Stimulated activated CD8-positive, alpha-beta memory T cell treated with anti-CD3 and anti-CD28 coated beads, Interleukin-7, amount 100 ng/mL, for 24 hours (primary cell): ENCODE results near the gene SIRT2.
"Not testable (repeated sequence)": the region's sequence is repeated elsewhere in the genome, so short reads cannot be mapped to it uniquely, and the experiment has no call there.

ENCODE experiments used
- DNase-seq: peaks from one replicate; pipeline ENCODE4 v3.0.0-alpha.2; 2020; ENCODE audit warnings: low read depth

SIRT2 gene

GRCh38 chr19:38843175-38843758 is 56.2 kb downstream of the SIRT2 start:
- DNase-seq: no peak

DNA sequence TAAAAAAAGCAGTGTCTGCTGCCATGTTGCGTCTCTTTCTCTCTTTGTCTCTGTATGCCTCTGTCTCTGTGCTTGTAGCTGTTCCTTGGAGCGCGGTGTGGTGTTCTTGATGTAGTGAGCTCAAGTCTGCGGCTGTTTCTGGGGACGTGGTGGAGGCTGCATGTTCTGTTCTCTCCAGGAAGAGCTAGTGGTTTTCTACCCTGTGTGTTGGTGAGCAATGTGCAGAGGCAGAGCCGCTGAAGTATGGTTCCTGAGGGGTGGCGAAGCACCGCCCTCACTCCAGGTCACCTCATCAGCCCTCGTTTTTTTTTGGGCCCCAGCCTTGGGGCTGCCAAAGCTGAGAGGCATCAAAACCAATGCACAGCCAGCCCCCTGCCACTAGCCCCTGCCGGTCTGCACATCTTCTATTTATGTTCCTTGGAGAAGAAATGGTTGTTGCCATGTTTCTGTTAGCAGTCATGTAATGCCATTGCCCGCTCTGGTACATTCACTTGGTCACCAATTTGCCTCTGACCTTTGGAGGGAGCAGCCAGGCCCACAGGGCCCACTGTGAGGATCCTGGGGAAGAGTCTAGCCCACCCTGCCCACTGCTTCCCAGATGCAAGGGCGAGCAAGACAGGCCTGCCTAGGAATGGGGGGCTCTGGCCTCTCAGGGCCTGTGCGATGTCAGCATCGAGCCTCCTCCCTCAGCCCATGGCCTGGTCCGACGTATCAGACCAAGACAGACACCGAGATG is 56.8 kb downstream of the SIRT2 start:
- no peak for DNase-seq

GRCh38 chr19:38841787-38842438 is 57.5 kb downstream of the SIRT2 start:
- DNase-seq: no peak

- DNase-seq: no peak
Observed at GRCh38 chr19:38841180-38841766, 58.1 kb downstream of the SIRT2 start.

DNA sequence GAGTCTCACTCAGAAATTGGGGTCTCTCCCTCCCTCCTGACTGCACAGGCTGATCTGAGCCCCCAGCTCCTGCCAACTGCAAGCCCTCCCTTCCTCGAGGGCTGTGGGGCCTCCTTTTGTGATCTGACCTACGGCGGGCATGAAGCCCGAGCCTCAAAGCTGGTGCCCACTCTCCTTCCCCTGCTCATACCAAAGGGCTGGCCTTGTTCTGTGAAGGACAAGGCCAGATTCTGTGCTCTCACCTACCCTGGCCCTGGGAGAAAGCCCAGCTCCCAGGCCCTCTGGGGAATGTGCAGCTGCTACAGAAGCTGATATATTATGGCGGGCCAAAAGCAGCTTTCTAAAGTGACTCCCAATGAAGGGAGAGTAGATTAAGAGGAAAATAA is 58.8 kb downstream of the SIRT2 start:
- no peak for DNase-seq

GRCh38 chr19:38839816-38840582 is 59.4 kb downstream of the SIRT2 start:
- no peak for DNase-seq

- DNase-seq: no peak
Observed at GRCh38 chr19:38838986-38839761, 60.2 kb downstream of the SIRT2 start.

DNA sequence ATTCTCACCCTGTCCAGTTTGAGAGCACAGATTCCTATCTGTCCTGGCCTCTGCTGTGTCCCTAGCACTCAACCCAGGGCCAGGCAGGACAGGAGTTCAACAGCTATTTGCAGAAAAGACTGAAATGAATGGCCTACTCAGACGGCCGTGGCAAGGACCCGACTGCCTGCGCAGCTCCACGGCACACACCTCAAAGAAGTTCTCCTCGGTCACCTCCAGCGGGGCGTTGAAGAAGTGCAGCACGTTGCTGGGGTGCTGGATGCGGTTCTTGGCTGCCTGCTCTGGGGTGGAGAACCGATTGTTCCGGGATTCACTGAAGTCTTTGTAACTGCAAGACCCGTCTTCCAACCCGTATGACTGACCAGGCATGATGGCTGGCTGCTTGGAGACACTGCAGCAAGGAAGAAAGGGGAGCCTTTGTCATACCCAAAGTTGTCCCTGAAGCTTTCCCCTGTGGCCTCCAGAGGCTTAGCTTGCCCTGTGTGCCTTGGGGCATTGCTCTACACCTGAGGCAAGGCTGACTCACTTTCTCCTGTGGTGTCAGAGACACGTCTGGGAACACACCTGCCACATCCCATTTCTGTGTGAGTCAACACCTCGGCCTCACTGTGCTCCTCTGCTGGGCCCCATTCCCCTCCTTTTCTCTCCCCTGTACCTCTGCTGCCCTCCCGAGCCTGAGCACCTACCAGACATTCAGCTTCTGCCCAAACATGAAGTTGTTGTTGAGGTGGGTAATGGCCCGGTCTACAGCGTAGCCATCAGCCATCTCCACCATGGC is 61.0 kb downstream of the SIRT2 start:
- DNase-seq: no peak

DNA sequence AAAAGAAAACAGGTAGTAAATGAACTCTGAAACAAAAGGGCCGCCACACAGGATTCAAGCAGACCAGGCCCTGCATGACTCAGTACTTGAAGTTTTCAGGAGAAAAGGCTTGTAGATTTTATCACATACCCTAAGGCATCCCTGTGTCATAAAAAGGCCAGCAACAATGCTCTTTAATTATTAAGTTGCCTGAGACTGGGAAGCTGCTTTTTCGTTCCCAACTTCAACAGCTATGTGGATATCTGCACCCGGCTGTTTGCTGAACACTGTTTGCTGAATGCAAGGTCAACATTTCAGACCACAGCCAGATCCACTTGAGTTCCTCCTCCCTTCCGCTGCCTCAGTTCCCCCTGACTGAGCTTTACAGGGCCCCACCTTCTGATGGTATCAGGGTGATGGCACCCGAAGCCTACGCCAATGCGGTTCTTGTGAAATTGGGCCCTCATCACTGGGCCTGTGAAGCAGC is 61.7 kb downstream of the SIRT2 start:
- no peak for DNase-seq

DNA sequence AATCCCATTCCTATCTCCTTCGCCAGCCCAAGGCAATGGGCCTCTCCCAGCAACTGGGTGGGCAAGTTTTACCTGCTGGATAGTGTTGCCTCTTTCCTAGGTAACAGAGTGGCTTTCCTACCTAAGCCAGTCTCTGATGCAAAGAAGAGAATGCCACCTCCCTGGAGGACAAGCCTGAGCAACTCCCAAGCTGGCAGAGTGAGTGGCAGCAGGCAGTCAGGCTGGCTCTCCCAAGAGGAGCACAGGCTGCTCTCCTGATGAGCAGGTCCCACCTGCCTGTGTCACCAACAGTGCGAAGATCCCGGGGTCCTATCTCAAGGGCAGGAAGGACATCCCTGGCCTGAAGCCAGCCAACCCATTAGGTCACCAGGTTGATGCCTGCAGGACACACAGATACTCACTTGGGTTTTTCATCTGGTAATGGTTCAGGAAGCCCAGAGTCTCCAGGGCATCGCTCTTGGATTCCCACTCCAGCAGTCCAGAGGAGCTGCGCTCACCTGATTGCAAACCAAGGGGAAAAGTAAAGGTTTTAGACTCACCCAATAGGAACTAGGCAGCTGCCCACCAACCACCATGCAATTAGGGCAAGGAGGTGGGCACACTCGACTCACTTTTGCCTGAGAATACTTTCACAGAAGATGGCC is 62.3 kb downstream of the SIRT2 start:
- DNase-seq: no peak

GRCh38 chr19:38836159-38836982 is 63.0 kb downstream of the SIRT2 start:
- DNase-seq: no peak

- DNase-seq: no peak
Observed at GRCh38 chr19:38834590-38834989, 64.8 kb downstream of the SIRT2 start.

DNA sequence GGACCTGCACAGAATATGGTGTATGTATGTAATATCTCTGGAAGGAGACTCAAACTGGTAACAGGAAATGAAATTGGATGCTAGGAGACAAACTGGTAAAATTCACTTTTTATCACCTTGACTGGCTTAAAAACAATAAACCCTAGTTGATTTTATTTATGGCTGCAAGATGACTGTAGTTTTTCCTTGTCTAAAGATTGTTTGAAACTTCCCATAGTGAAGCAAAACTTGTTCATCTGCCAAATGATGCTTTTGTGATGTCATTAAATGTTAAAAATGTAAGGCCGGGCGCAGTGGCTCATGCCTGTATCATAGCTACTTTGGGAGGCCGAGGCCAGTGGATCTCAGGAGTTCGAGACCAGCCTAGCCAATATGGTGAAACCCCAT is 65.3 kb downstream of the SIRT2 start:
- DNase-seq: no peak

GRCh38 chr19:38833092-38833425 is 66.4 kb downstream of the SIRT2 start:
- no peak for DNase-seq

DNA sequence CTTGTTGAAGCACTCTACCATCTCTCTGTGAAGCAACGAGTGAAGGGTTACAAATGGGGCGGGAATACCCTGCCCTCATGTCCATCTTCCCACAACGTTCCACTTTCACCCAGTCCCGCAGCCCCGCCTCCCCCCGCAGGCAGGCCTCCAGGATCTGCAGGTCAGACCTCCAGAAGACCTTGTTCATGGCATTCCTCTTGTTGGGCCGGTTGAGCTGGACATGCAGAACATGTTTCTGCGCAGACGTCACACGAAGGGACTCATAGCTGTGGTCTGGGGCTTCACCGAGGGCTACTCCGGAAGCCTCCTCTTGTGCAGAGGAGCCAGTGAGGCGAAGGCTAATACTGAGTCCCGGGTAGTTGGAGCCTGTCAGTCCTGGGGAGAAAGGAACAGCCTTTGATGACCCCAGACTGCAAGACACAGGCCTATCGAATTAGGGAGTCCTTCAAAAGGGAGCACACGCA is 68.2 kb downstream of the SIRT2 start:
- no peak for DNase-seq

DNA sequence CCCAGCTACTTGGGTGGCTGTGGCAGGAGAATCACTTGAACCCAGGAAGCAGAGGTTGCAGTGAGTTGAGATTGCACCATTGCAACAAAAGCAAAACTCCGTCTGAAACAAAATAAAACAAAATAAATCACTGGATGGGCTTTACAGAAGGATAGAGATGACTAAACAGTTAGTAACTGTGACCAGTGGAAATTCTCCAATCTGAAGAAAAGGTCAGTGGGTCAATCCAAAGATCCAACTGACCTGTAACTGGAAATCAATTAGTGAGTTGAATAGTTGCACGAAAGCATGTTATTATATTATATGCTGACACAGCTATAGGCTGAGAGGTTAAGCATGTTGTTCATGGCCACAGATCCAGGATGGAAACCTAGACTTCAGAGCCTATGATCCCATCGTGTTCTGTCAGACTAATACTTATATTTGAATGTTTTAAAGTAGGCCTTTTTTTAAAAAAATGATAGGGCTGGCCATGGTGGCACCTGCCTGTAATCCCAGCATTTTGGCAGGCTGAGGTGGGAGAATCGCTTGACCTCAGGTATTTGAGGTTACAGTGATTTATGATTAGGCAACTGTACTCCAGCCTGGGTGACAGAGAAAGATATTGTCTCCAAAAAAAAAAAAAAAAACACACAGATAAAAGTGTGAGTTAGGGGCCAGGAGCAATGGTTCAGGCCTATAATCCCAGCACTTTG is 69.2 kb downstream of the SIRT2 start:
- DNase-seq: no peak

- not testable (repeated sequence) for DNase-seq
Observed at GRCh38 chr19:38829203-38829602, 70.2 kb downstream of the SIRT2 start.
